OCI-LY1 (cell line): ENCODE data around the gene NAT14.

Experiments
- H2AFZ ChIP-seq: fragments of 200-600 bp; sonication (generic), shearing (Covaris generic); 2 replicates; pipeline ENCODE4 v1.6.0; 2014; ENCODE audit warnings: antibody characterized with exemption, mild to moderate bottlenecking, low read length
- H3F3A ChIP-seq: fragments of 200-600 bp; sonication (generic), shearing (Covaris generic); 2 replicates; pipeline ENCODE4 v1.6.0; 2014; ENCODE audit warnings: mild to moderate bottlenecking, antibody characterized with exemption, low read length, moderate library complexity; ENCODE audit not compliant: insufficient read depth
- H3K27ac ChIP-seq: fragments of 200-600 bp; sonication (generic); 2 replicates; pipeline ENCODE4 v1.5.1; 2014; ENCODE audit warnings: low read length, mixed run types, mild to moderate bottlenecking, low read depth; ENCODE audit not compliant: poor library complexity, severe bottlenecking
- H3K27me3 ChIP-seq: fragments of 200-600 bp; sonication (generic); 2 replicates; pipeline ENCODE4 v1.6.0; 2014; ENCODE audit warnings: antibody characterized with exemption, mild to moderate bottlenecking, low read length, moderate library complexity; ENCODE audit not compliant: insufficient read depth
- H3K36me3 ChIP-seq: fragments of 200-600 bp; sonication (generic); 2 replicates; pipeline ENCODE4 v1.6.1; 2014; ENCODE audit warnings: mild to moderate bottlenecking, antibody characterized with exemption, low read length, moderate library complexity, mixed read lengths; ENCODE audit not compliant: insufficient read depth
- H3K4me1 ChIP-seq: fragments of 200-600 bp; sonication (generic); 2 replicates; pipeline ENCODE4 v1.5.1; 2014; ENCODE audit warnings: mild to moderate bottlenecking, low read length, moderate library complexity; ENCODE audit not compliant: insufficient read depth, severe bottlenecking
- H3K4me2 ChIP-seq: fragments of 200-600 bp; sonication (generic), shearing (Covaris generic); 2 replicates; pipeline ENCODE4 v1.6.1; 2014; ENCODE audit warnings: low read length
- H3K4me3 ChIP-seq: fragments of 200-600 bp; sonication (generic); 2 replicates; pipeline ENCODE4 v1.5.1; 2014; ENCODE audit warnings: low read length, low read depth, mild to moderate bottlenecking, mixed read lengths; ENCODE audit not compliant: poor library complexity, severe bottlenecking
- H3K79me2 ChIP-seq: fragments of 200-600 bp; shearing (Covaris generic); 2 replicates; pipeline ENCODE4 v1.6.1; 2016; ENCODE audit warnings: mixed run types, low read length, mixed read lengths; ENCODE audit not compliant: insufficient read depth
- H3K9ac ChIP-seq: fragments of 200-600 bp; sonication (generic), shearing (Covaris generic); 2 replicates; pipeline ENCODE4 v1.6.1; 2014; ENCODE audit warnings: mild to moderate bottlenecking, low read length, mixed read lengths
- H3K9me2 ChIP-seq: fragments of 200-600 bp; sonication (generic), shearing (Covaris generic); 2 replicates; pipeline ENCODE4 v1.6.1; 2014; ENCODE audit warnings: low read depth, mild to moderate bottlenecking, low read length, mixed read lengths
- H3K9me3 ChIP-seq: fragments of 200-600 bp; shearing (Covaris generic); 2 replicates; pipeline ENCODE4 v1.6.1; 2014; ENCODE audit warnings: low read length, mixed read lengths
- H4K20me1 ChIP-seq: fragments of 200-600 bp; sonication (generic), shearing (Covaris generic); 2 replicates; pipeline ENCODE4 v1.6.0; 2016; ENCODE audit warnings: mild to moderate bottlenecking, low read length; ENCODE audit not compliant: insufficient read depth
- CTCF ChIP-seq: fragments of 200-600 bp; sonication (generic), shearing (Covaris generic); IDR thresholded peaks from 2 replicates; pipeline ENCODE4 v1.5.1; 2017; ENCODE audit warnings: mild to moderate bottlenecking, antibody characterized with exemption, low read length, moderate library complexity, mixed read lengths
- EZH2 ChIP-seq: fragments of 200-600 bp; sonication (generic), shearing (Covaris generic); IDR thresholded peaks from 2 replicates; pipeline ENCODE4 v1.8.0; 2017; ENCODE audit warnings: borderline replicate concordance, mixed run types, mild to moderate bottlenecking, antibody characterized with exemption, low read length, moderate library complexity, mixed read lengths

The NAT14 gene

GRCh38 chr19:55488986-55489710, 4.2 kb downstream of the NAT14 start:
- no peak overlapping the region for H3K9ac ChIP-seq
- no peak for TF ChIP-seq EZH2
- TF ChIP-seq CTCF: no peak
- H3K4me3 ChIP-seq: no peak overlapping the region
- no peaks in the 10 kb centered on the region for H3F3A ChIP-seq
- H4K20me1 ChIP-seq: no peaks in the 10 kb centered on the region
- H3K9me2 ChIP-seq: no peaks in the 10 kb centered on the region
- no peaks in the 10 kb centered on the region for H3K36me3 ChIP-seq
- no peak overlapping the region for H3K27ac ChIP-seq
- no peak overlapping the region for H2AFZ ChIP-seq
- H3K4me1 ChIP-seq: peaks cover 14% of the 10 kb centered on the region
- H3K4me2 ChIP-seq: no peak overlapping the region
- peaks cover 10% of the 10 kb centered on the region; the same call in 1 of the 2 replicates for H3K27me3 ChIP-seq
- no peaks in the 10 kb centered on the region for H3K79me2 ChIP-seq
- no peaks in the 10 kb centered on the region for H3K9me3 ChIP-seq

- TF ChIP-seq EZH2: no peak
- TF ChIP-seq CTCF: no peak
- H3K36me3 ChIP-seq: no peaks in the 10 kb centered on the region
- no peaks in the 10 kb centered on the region for H3F3A ChIP-seq
- H3K9me3 ChIP-seq: no peaks in the 10 kb centered on the region
- no peaks in the 10 kb centered on the region for H3K9me2 ChIP-seq
- no peak overlapping the region for H3K27ac ChIP-seq
- peaks cover 10% of the 10 kb centered on the region; the same call in 1 of the 2 replicates for H3K27me3 ChIP-seq
- H2AFZ ChIP-seq: no peak overlapping the region
- H3K4me2 ChIP-seq: no peak overlapping the region
- H3K4me1 ChIP-seq: peaks cover 8% of the 10 kb centered on the region
- H3K79me2 ChIP-seq: no peaks in the 10 kb centered on the region
- H4K20me1 ChIP-seq: no peaks in the 10 kb centered on the region
- H3K9ac ChIP-seq: no peak overlapping the region
- no peak overlapping the region for H3K4me3 ChIP-seq
Observed at GRCh38 chr19:55489711-55490477, 4.9 kb downstream of the NAT14 start.

- Histone ChIP-seq H3F3A (no peaks in the 10 kb centered on the region), H3K36me3 (no peaks in the 10 kb centered on the region), H3K4me1 (peaks cover 1% of the 10 kb centered on the region), H3K27me3 (peaks cover 10% of the 10 kb centered on the region; the same call in 1 of the 2 replicates), H3K9me2 (no peaks in the 10 kb centered on the region), H3K4me3 (no peak overlapping the region), H2AFZ (no peak overlapping the region), H3K9ac (no peak overlapping the region), H3K4me2 (no peak overlapping the region), H4K20me1 (no peaks in the 10 kb centered on the region), H3K9me3 (no peaks in the 10 kb centered on the region), H3K27ac (no peak overlapping the region), H3K79me2 (no peaks in the 10 kb centered on the region)
- TF ChIP-seq EZH2 (no peak), CTCF (no peak)
Observed at GRCh38 chr19:55490478-55491432, 5.8 kb downstream of the NAT14 start.
